WTC11 (cell line): Measurements from ENCODE around the gene SCNN1A. TPM values are rescaled to one million over a fixed set of nuclear protein-coding genes. Genes with fewer than 3 reads are reported as not detected.

Experiments used
- ATAC-seq: fragments of 200-7000 bp; cut with Tn5 transposase; 2 replicates; pipeline ENCODE4 v1.10.0; 2021; ENCODE audit warnings: mild to moderate bottlenecking, moderate library complexity
- CTCF ChIA-PET: fragments of 300-600 bp; sonication (Branson Sonifier 250); formaldehyde crosslinking; loops from one replicate; lab custom pipeline; 2021; ENCODE audit warnings: antibody characterized with exemption; lab: Charles Lee
- POLR2A ChIA-PET: fragments of 350-600 bp; sonication (Branson Sonifier 250); formaldehyde crosslinking; loops from one replicate; lab custom pipeline; 2021; ENCODE audit warnings: antibody characterized with exemption; lab: Charles Lee
- DNase-seq: peaks from one replicate; pipeline ENCODE4 v3.0.0; 2021; ENCODE audit warnings: low spot score
- H3K27ac Mint-ChIP-seq: 2 replicates; pipeline ENCODE4 v1.8.0; 2021; ENCODE audit warnings: mixed read lengths
- H3K27me3 Mint-ChIP-seq: 2 replicates; pipeline ENCODE4 v1.8.0; 2021; ENCODE audit warnings: low read depth, mild to moderate bottlenecking, moderate library complexity, mixed read lengths
- H3K36me3 Mint-ChIP-seq: 2 replicates; pipeline ENCODE4 v1.8.0; 2021; ENCODE audit warnings: mixed read lengths
- H3K4me1 Mint-ChIP-seq: 2 replicates; pipeline ENCODE4 v1.8.0; 2022; ENCODE audit warnings: mixed read lengths
- H3K4me3 Mint-ChIP-seq: 2 replicates; pipeline ENCODE4 v1.8.0; 2021; ENCODE audit warnings: mild to moderate bottlenecking, moderate library complexity, mixed read lengths
- H3K9me3 Mint-ChIP-seq: 2 replicates; pipeline ENCODE4 v1.8.0; 2021; ENCODE audit warnings: mixed read lengths
- ATF1 ChIP-seq: sonication (generic); formaldehyde crosslinking; IDR thresholded peaks from 2 replicates; pipeline ENCODE4 v1.8.1; 2023; ENCODE audit warnings: mild to moderate bottlenecking, moderate library complexity, missing genetic modification reagents
- ATF2 ChIP-seq: sonication (generic); formaldehyde crosslinking; IDR thresholded peaks from 2 replicates; pipeline ENCODE4 v1.8.1; 2022; ENCODE audit warnings: low read depth, missing genetic modification reagents, borderline replicate concordance
- CREM ChIP-seq: sonication (generic); formaldehyde crosslinking; IDR thresholded peaks from 2 replicates; pipeline ENCODE4 v1.8.1; 2022; ENCODE audit warnings: mild to moderate bottlenecking, missing genetic modification reagents, moderate library complexity
- E2F5 ChIP-seq: sonication (generic); formaldehyde crosslinking; IDR thresholded peaks from 2 replicates; pipeline ENCODE4 v1.8.1; 2022; ENCODE audit warnings: mild to moderate bottlenecking, moderate library complexity, missing genetic modification reagents
- ETV6 ChIP-seq: sonication (generic); formaldehyde crosslinking; IDR thresholded peaks from 2 replicates; pipeline ENCODE4 v1.8.1; 2022; ENCODE audit warnings: mild to moderate bottlenecking, missing genetic modification reagents
- FOXK1 ChIP-seq: sonication (generic); formaldehyde crosslinking; IDR thresholded peaks from 2 replicates; pipeline ENCODE4 v1.8.0; 2022; ENCODE audit warnings: mild to moderate bottlenecking, moderate library complexity, missing genetic modification reagents
- FOXP1 ChIP-seq: sonication (generic); formaldehyde crosslinking; IDR thresholded peaks from 2 replicates; pipeline ENCODE4 v1.8.0; 2022; ENCODE audit warnings: missing genetic modification reagents, mild to moderate bottlenecking, moderate library complexity, borderline replicate concordance
- FOXP4 ChIP-seq: sonication (generic); formaldehyde crosslinking; IDR thresholded peaks from 2 replicates; pipeline ENCODE4 v1.8.0; 2022; ENCODE audit warnings: mild to moderate bottlenecking, missing genetic modification reagents
- GTF2I ChIP-seq: fragments of 250-450 bp; sonication (Bioruptor Pico); conservative IDR thresholded peaks from 2 replicates; pipeline ENCODE4 v1.4.0; 2021; ENCODE audit warnings: mild to moderate bottlenecking
- MAX ChIP-seq: sonication (generic); formaldehyde crosslinking; IDR thresholded peaks from 2 replicates; pipeline ENCODE4 v1.8.0; 2022; ENCODE audit warnings: mild to moderate bottlenecking, missing genetic modification reagents
- RORB ChIP-seq: fragments of 250-450 bp; sonication (Bioruptor Pico); IDR thresholded peaks from 2 replicates; pipeline ENCODE4 v1.9.0; 2021; ENCODE audit warnings: mild to moderate bottlenecking
- SOX15 ChIP-seq: fragments of 250-450 bp; sonication (Bioruptor Pico); IDR thresholded peaks from 2 replicates; pipeline ENCODE4 v1.9.0; 2021; ENCODE audit warnings: mild to moderate bottlenecking
- SP1 ChIP-seq: sonication (generic); formaldehyde crosslinking; conservative IDR thresholded peaks from 2 replicates; pipeline ENCODE4 v1.8.1; 2022; ENCODE audit warnings: missing genetic modification reagents
- ZNF396 ChIP-seq: fragments of 250-450 bp; sonication (Bioruptor Pico); IDR thresholded peaks from 2 replicates; pipeline ENCODE4 v1.8.0; 2021; ENCODE audit warnings: mild to moderate bottlenecking, moderate library complexity, borderline replicate concordance
- ZNF416 ChIP-seq: fragments of 250-450 bp; sonication (Bioruptor Pico); IDR thresholded peaks from 2 replicates; pipeline ENCODE4 v1.9.0; 2021; ENCODE audit warnings: mild to moderate bottlenecking, inconsistent platforms
- ZNF423 ChIP-seq: fragments of 250-450 bp; sonication (Bioruptor Pico); IDR thresholded peaks from 2 replicates; pipeline ENCODE4 v2.1.2; 2022; ENCODE audit warnings: mild to moderate bottlenecking, moderate library complexity
- ZNF532 ChIP-seq: fragments of 250-450 bp; sonication (Bioruptor Pico); IDR thresholded peaks from 2 replicates; pipeline ENCODE4 v1.9.0; 2021; ENCODE audit warnings: mild to moderate bottlenecking, borderline replicate concordance
- ZNF671 ChIP-seq: fragments of 250-450 bp; sonication (Bioruptor Pico); IDR thresholded peaks from 2 replicates; pipeline ENCODE4 v1.8.0; 2021; ENCODE audit warnings: mild to moderate bottlenecking
- ZSCAN18 ChIP-seq: fragments of 250-450 bp; sonication (Bioruptor Pico); IDR thresholded peaks from 2 replicates; pipeline ENCODE4 v2.1.2; 2022; ENCODE audit warnings: mild to moderate bottlenecking, moderate library complexity
- total RNA-seq: library from RNA; stranded (reverse); gene quantifications from 3 replicates; pipeline ENCODE4 v1.2.3, GENCODE V29; 2021

SCNN1A gene
- total RNA-seq, 1 experiment from 2014 or later, result 100 TPM

- TF ChIP-seq ZSCAN18 (CRISPR knock-in tag) (no peak), ZNF423 (CRISPR knock-in tag) (0 out of 2 replicates have a peak, but pooled peaks have one; percentile 2), CREM (CRISPR knock-in tag) (no peak), E2F5 (CRISPR knock-in tag) (no peak), MAX (peak; percentile 47; the same call in 1 of the 2 replicates), ATF2 (no peak), ATF1 (CRISPR knock-in tag) (no peak), SP1 (peak; percentile 63; the same call in 1 of the 2 replicates)
Observed at GRCh38 chr12:6363330-6364043, 11.9 kb downstream of the SCNN1A start (continued).

GRCh38 chr12:6363010-6363329 is 12.4 kb downstream of the SCNN1A start:
- Mint-ChIP-seq H3K27me3 (no peaks in the 10 kb centered on the region), H3K36me3 (peaks cover 46% of the 10 kb centered on the region)
- no peak for TF ChIP-seq FOXP1 (CRISPR knock-in tag)
- no peak for TF ChIP-seq ZNF416 (CRISPR knock-in tag)
- TF ChIP-seq RORB (CRISPR knock-in tag), result no peak
- TF ChIP-seq FOXP4 (CRISPR knock-in tag), result no peak
- TF ChIP-seq ZNF396 (CRISPR knock-in tag), result no peak
- no peak for TF ChIP-seq ETV6
- TF ChIP-seq ZNF671 (CRISPR knock-in tag), result no peak
- no peak for TF ChIP-seq ZNF532
- no peak for TF ChIP-seq SOX15 (CRISPR knock-in tag)
- TF ChIP-seq GTF2I (CRISPR knock-in tag), result no peak
- TF ChIP-seq FOXK1 (CRISPR knock-in tag), result no peak
- TF ChIP-seq, all 79 proteins: peak for 0
- DNase-seq (no peak), ATAC-seq (no peak)
- POLR2A ChIA-PET, result interaction anchor here (0.5 to 1.9 kb wide), 9 partner anchors 9 to 326 kb away, joined by 3 to 21 read pairs (median 4); partner anchors contain the start of genes SCNN1A and ZNF384
- H3K27ac Mint-ChIP-seq, result no peak overlapping the region
- no peak overlapping the region for H3K4me3 Mint-ChIP-seq
- CTCF ChIA-PET, result interaction anchor here (0.8 to 3.2 kb wide), 12 partner anchors 7 to 257 kb away, joined by 3 to 21 read pairs (median 7); partner anchors contain the start of genes LTBR, SCNN1A and VAMP1
- H3K4me1 Mint-ChIP-seq, result peaks cover 23% of the 10 kb centered on the region
- H3K9me3 Mint-ChIP-seq, result no peaks in the 10 kb centered on the region
